Esophagus muscularis mucosa (tissue), 4 donors: ENCODE measurements around the gene SPATA20. TPM values are rescaled to one million over a fixed set of nuclear protein-coding genes. Genes with fewer than 3 reads are reported as not detected.
A peak's percentile ranks its signal among the peaks of the same experiment; 100 is the strongest.

Source experiments
- DNase-seq: peaks from one replicate; pipeline ENCODE4 v3.0.0-alpha.2; 2017; ENCODE audit errors: extremely low spot score
- H3K27ac ChIP-seq, 4 donors: fragments of 200-600 bp; sonication (generic); replicated peaks in 1 of 4; 1 replicate in 3 of 4; 2 replicates in 1 of 4; pipeline ENCODE4 v1.5.1; 2016 to 2019; ENCODE audit warnings: mild to moderate bottlenecking in 1 of 4
- H3K27me3 ChIP-seq, 4 donors: fragments of 200-600 bp; sonication (generic); one replicate each; pipeline versions ENCODE4 v1.5.1 to v1.6.0; 2016 to 2019
- H3K36me3 ChIP-seq, 4 donors: fragments of 200-600 bp; sonication (generic); one replicate each; pipeline ENCODE4 v1.5.1; 2016 to 2019
- H3K4me1 ChIP-seq, 4 donors: fragments of 200-600 bp; sonication (generic); one replicate each; pipeline ENCODE4 v1.5.1; 2016 to 2019
- H3K4me3 ChIP-seq, 4 donors: fragments of 200-600 bp; sonication (generic); 1 replicate in 2 of 4; 2 replicates in 2 of 4; pipeline ENCODE4 v1.5.1; 2016 to 2019; ENCODE audit warnings: mild to moderate bottlenecking in 4 of 4, moderate library complexity in 1 of 4
- H3K9me3 ChIP-seq, 4 donors: fragments of 200-600 bp; sonication (generic); 1 replicate in 3 of 4; 2 replicates in 1 of 4; pipeline ENCODE4 v1.5.1; 2016 to 2019
- EP300 ChIP-seq: sonication (generic); formaldehyde crosslinking; IDR thresholded peaks from one replicate; pipeline ENCODE4 v1.6.1; 2017; ENCODE audit warnings: antibody characterized with exemption
- POLR2A ChIP-seq: fragments of 450-650 bp; IDR thresholded peaks from one replicate; pipeline ENCODE4 v1.6.1; 2017; ENCODE audit warnings: antibody characterized with exemption, moderate library complexity, mild to moderate bottlenecking, low read depth
- POLR2AphosphoS5 ChIP-seq, 2 donors: sonication (generic); formaldehyde crosslinking; IDR thresholded peaks; one replicate each; pipeline ENCODE4 v1.6.1; 2017; ENCODE audit warnings: antibody characterized with exemption in 2 of 2
- WGBS: methylation state at CpG from one replicate; pipeline ENCODE4 v1.1.5; 2018; 5-methylcytosine and 5-hydroxymethylcytosine counted together
- intact Hi-C: fragments of 100-400 bp; cut with DNase I; formaldehyde crosslinking; loops from one replicate; pipeline ENCODE4 v1.15.1; 2023
- total RNA-seq, 4 donors: library from RNA; depleted of rRNA; stranded (reverse); fragments of >200 nt; gene quantifications; one replicate each; pipeline versions ENCODE4 v1.1.0 to v1.2.1, GENCODE V29; 2016
- TF ChIP-seq, protein P1 (sequence below), 3 experiments: fragments of 200-600 bp in 2 of 3; fragments of 450-650 bp in 1 of 3; sonication (generic) in 2 of 3; IDR thresholded peaks; one replicate each; pipeline ENCODE4 v1.5.1; 2017 to 2019; ENCODE audit warnings: antibody characterized with exemption in 3 of 3, mild to moderate bottlenecking in 2 of 3, moderate library complexity in 1 of 3

SPATA20 gene
- 10 to 100 TPM; 44.1 to 64.4 (median 54.6) TPM for total RNA-seq

DNA sequence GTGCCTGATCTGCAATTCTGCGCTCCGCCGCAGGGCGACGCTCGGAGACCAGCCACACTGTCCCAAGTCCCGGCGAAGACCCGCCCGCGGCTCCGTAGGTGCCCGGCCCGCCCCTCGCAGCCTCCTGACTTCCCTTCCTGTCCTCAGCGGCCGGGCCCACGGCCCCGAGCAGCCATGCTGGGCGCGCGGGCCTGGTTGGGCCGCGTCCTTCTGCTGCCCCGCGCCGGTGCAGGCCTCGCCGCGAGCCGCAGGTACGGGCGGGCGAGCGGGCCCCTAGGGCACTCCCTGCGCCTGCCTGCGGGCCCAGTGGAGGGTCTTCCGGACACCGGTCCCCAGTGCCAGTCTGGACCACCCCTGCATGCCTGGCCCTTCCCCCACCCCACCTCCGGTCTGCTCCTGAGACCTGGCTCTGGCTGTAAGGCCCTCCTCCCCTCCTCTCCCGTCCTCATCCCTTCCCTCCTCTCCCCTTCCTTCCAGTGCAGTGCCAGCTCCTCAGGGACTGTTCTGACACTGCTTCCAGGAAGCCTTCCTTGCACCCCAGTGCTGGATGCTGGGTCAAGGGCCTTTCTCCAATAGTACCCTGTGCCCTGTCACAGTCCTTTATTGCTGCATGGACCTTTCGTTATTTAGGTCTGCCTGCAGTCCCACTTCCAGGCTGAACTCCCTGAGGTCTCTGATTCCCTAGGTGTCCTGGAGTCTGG, at the start of gene SPATA20:
TSS of gene SPATA20 (plus strand) at position 140 of the 701 bp plus-strand sequence. CDS start at position 175, 35 bp downstream.
- TF ChIP-seq EP300 (no peak), POLR2A (peak; percentile 84), POLR2AphosphoS5 (IDR thresholded peaks at IDR 0.05) (peak; percentile 81 to 86)
- TF ChIP-seq, protein P1, sequence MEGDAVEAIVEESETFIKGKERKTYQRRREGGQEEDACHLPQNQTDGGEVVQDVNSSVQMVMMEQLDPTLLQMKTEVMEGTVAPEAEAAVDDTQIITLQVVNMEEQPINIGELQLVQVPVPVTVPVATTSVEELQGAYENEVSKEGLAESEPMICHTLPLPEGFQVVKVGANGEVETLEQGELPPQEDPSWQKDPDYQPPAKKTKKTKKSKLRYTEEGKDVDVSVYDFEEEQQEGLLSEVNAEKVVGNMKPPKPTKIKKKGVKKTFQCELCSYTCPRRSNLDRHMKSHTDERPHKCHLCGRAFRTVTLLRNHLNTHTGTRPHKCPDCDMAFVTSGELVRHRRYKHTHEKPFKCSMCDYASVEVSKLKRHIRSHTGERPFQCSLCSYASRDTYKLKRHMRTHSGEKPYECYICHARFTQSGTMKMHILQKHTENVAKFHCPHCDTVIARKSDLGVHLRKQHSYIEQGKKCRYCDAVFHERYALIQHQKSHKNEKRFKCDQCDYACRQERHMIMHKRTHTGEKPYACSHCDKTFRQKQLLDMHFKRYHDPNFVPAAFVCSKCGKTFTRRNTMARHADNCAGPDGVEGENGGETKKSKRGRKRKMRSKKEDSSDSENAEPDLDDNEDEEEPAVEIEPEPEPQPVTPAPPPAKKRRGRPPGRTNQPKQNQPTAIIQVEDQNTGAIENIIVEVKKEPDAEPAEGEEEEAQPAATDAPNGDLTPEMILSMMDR (IDR thresholded peaks at IDR 0.05), result peak; percentile 97 to 100 (median 100)
- intact Hi-C loops, result loop anchor here (2.0 to 10.0 kb wide), 3 partner anchors 135 to 408 kb away; no protein-coding TSS in a partner anchor
- peak; percentile 98 for DNase-seq
- peaks cover 3 to 39% (median 24%) of the 10 kb centered on the region in 4 donors for H3K36me3 ChIP-seq
- WGBS, result 3% methylated on average over 8 of the region's 42 CpGs
- no peaks in the 10 kb centered on the region for H3K9me3 ChIP-seq
- H3K27ac ChIP-seq, result peak within 1 kb of the TSS; percentile 83 to 87 (median 84)
- H3K27me3 ChIP-seq, result no peaks in the 10 kb centered on the region
- peak within 1 kb of the TSS; percentile 68 to 73 (median 70) for H3K4me3 ChIP-seq
- peaks cover 28 to 47% (median 37%) of the 10 kb centered on the region in 4 donors for H3K4me1 ChIP-seq

GRCh38 chr17:50498021-50498874, 48.7 kb upstream of the SPATA20 start:
- DNase-seq, result no peak
- 87% methylated on average over 7 of the region's 7 CpGs for WGBS
- no peaks in the 10 kb centered on the region for H3K4me1 ChIP-seq
- no peaks in the 10 kb centered on the region for H3K27me3 ChIP-seq
- no peak overlapping the region for H3K27ac ChIP-seq
- no peaks in the 10 kb centered on the region for H3K36me3 ChIP-seq
- TF ChIP-seq, protein P1 (IDR thresholded peaks at IDR 0.05), result no peak
- TF ChIP-seq EP300 (no peak), POLR2AphosphoS5 (IDR thresholded peaks at IDR 0.05) (no peak), POLR2A (no peak)
- H3K9me3 ChIP-seq, result no peaks in the 10 kb centered on the region
- intact Hi-C loops, result no loop called here
- H3K4me3 ChIP-seq, result no peak overlapping the region

DNA sequence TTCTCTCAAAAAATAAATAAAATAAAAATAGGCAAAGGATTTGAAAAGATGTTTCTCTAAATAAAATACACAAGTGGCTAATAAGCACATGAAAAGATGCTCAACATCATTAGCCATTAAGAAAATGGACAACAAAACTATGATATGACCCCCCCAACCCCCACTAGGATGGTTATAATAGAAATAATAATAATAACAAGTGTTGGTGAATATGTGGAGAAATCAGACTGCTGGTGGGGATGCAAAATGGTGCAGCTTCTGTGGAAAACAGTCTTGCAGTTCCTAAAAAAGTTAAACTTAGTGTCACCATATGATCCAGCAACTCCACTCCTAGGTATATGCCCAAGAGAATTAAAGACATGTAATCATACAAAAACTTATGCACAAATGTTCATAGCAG, 47.7 kb upstream of the SPATA20 start:
- intact Hi-C loops, result no loop called here
- DNase-seq, result no peak

DNA sequence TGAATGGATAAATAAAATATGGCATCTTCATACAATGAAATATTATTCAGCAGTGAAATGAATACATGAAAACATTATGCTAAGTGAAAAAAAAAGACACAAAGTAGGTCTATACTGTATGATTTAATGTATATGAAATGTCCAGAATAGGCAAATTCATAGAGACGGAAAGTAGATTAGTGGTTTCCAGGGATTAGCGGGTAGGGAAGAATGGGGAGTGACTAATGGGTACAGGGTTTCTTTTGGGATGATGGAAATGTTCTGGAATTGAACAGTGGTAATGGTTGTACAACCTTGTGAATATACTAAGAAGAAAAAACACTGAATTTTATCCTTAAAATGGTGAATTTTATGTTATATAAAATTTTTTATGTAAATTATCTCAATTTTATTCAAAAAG, 47.3 kb upstream of the SPATA20 start:
- intact Hi-C loops, result no loop called here
- TF ChIP-seq POLR2A (no peak), EP300 (no peak), POLR2AphosphoS5 (IDR thresholded peaks at IDR 0.05) (no peak)
- TF ChIP-seq, protein P1 (IDR thresholded peaks at IDR 0.05), result no peak
- DNase-seq, result no peak
- Histone ChIP-seq H3K4me1 (no peaks in the 10 kb centered on the region), H3K36me3 (no peaks in the 10 kb centered on the region), H3K27ac (no peak overlapping the region), H3K9me3 (no peaks in the 10 kb centered on the region), H3K4me3 (no peak overlapping the region), H3K27me3 (no peaks in the 10 kb centered on the region)
- WGBS, result 100% methylated on average over 2 of the region's 2 CpGs

More for the DNA sequence above, 47.7 kb upstream of the SPATA20 start:
- Histone ChIP-seq H3K36me3 (no peaks in the 10 kb centered on the region), H3K27ac (no peak overlapping the region), H3K9me3 (no peaks in the 10 kb centered on the region), H3K4me1 (no peaks in the 10 kb centered on the region), H3K4me3 (no peak overlapping the region), H3K27me3 (no peaks in the 10 kb centered on the region)
- TF ChIP-seq POLR2AphosphoS5 (IDR thresholded peaks at IDR 0.05), result no peak
- no peak for TF ChIP-seq EP300
- TF ChIP-seq POLR2A, result no peak
- TF ChIP-seq, protein P1 (IDR thresholded peaks at IDR 0.05), result no peak
